SKM-1 treated with dmso at 0.1 percent for 144 hours (cell line): Measurements from ENCODE around the gene TRPC4AP.

Source experiments
- DNase-seq: peaks from one replicate; lab custom pipeline; 2025; ENCODE audit not compliant: unreplicated experiment; lab: John Stamatoyannopoulos, UW

TRPC4AP gene

GRCh38 chr20:34971561-34972235 is 120.9 kb downstream of the TRPC4AP start:
- no peak for DNase-seq

GRCh38 chr20:34970846-34971560 is 121.6 kb downstream of the TRPC4AP start:
- DNase-seq: no peak

GRCh38 chr20:34970193-34970840 is 122.3 kb downstream of the TRPC4AP start:
- no peak for DNase-seq

- DNase-seq: no peak
Observed at GRCh38 chr20:34968042-34968775, 124.4 kb downstream of the TRPC4AP start.

DNA sequence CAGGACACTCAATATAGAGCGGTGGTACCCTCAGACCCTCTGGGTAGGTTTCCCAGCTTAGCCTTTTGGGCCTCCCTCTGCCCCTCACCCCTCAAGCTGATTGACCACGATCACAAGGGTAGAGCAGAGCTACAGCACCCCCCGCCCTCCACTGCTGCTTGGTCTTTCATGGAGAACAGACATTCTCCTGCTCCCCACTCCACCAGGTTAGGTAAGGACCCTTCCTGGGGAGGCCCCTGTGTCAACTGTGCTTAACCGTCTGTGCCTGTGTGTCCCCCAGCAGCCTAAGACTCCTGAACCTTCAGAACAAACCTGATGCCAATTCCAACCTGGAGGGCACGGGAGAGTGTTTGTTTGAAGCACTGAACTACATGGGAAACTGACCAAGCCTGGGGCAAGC is 125.2 kb downstream of the TRPC4AP start:
- no peak for DNase-seq

DNA sequence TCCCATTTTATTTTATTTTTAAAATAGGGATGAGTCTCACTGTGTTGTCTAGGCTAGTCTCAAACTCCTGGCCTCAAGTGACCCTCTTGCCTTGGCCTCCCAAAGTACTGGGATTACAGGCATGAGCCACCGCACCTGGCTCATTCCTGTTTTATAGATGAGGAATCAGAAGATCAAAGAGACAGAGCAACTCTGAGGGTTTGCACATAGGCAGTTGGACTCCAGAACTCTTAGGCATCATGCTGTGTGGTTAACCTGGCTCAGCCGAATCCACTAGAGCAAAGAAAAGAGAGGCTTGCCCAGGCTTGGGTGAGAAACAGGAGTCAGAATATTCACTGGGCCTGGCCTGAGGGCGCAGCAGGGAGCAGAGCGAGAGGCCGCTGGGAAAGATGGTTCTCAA is 127.6 kb downstream of the TRPC4AP start:
- no peak for DNase-seq

DNA sequence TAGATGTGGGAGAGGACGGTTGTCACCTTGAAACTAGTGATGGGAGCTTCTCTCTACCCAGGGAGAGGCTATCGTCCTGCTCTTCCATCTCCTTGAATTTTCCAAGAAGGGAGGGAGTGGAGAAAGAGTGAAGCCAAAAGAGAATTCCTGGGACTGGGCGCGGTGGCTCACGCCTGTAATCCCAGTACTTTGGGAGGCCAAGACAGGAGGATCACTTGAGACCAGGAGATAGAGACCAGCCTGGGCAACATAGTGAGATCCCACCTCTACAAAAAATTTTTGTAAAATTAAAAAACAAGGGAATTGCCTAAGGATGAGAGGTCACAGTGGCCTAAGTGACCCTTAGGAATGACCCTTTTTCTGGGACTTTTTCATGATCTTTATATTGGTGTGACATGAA is 128.1 kb downstream of the TRPC4AP start:
- DNase-seq: no peak

GRCh38 chr20:34956751-34957472 is 135.7 kb downstream of the TRPC4AP start:
- no peak for DNase-seq

DNA sequence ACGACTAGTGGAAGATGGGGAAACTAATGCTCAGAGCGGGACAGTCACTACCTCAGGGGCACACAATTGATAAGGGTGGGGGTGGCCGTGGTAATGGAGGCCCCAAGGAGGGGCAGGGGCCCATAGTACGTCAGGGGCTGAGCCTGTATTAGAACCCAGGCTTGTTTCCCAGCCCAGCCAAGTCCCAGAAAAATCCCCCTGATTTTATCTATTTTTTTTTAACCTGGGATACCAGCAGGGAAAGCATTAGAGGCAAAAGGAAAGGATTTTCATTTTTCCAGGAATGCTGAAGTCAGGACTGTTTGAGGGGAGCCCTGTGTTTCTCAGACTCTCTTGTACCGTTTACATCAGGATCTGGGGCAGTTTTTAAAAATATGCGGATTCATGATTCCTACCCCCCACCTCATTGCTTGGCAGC is 136.6 kb downstream of the TRPC4AP start:
- DNase-seq: no peak

- peak; percentile 88 for DNase-seq
Observed at GRCh38 chr20:34955231-34956040, 137.2 kb downstream of the TRPC4AP start, which contains the start of the genes GSS and MYH7B. Gene GSS, minus strand, starts transcription at chr20:34955806. Its CDS starts 3,954 bp downstream, at chr20:34951852. Gene MYH7B, plus strand, starts transcription at chr20:34955868. Its CDS starts 22,138 bp downstream, at chr20:34978006.

DNA sequence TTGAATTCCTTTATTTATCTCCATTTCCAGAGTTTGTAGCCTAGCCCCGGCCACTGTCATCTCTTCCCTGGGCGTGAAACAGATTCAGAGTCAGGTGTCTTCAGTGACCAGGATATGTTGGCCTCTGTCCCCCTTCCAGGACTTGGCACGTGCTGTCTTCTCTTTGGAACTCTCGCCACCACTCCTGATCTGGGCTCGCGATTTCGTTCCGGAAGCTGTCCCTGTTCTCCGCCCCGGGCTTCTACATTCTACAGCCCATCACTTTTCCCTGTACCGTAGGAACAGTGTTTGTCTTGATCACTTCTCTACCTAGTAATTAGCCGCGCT is 137.7 kb downstream of the TRPC4AP start:
- peak; percentile 18 for DNase-seq

GRCh38 chr20:34953960-34954359 is 138.6 kb downstream of the TRPC4AP start:
- no peak for DNase-seq

- DNase-seq: no peak
Observed at GRCh38 chr20:34952671-34953070, 139.9 kb downstream of the TRPC4AP start.
